GM21529 (cell line): ENCODE results near the gene AMHR2.

Source experiments
- ATAC-seq: cut with Tn5 transposase; IDR thresholded peaks from one replicate; pipeline ENCODE4 v1.9.1; 2021; ENCODE audit not compliant: unreplicated experiment

Gene AMHR2

GRCh38 chr12:53479331-53479730 lies 55.7 kb downstream of the AMHR2 start:
- no peak for ATAC-seq

GRCh38 chr12:53480491-53481442 lies 57.1 kb downstream of the AMHR2 start:
- no peak for ATAC-seq
